Measurements from ENCODE around the gene SHISA5. TPM values are rescaled to one million over a fixed set of nuclear protein-coding genes. Genes with fewer than 3 reads are reported as not detected.

SHISA5 gene
- total RNA-seq, 1 experiment from 2014 or later = 159 TPM

- H2AFZ ChIP-seq (ENCODE audit: low read length) = peak overlapping the region; percentile 92
- DNase-seq = no peak
- intact Hi-C loops (cut with micrococcal nuclease) = loop anchor here (5.0 kb wide), 1 partner anchor 111 kb away; the partner anchor contains the start of gene PFKFB4
- H3K27ac ChIP-seq (ENCODE audit: low read length) = peak overlapping the region; percentile 30
- H3K9me3 ChIP-seq (ENCODE audit: low read length) = no peaks in the 10 kb centered on the region
- no peaks in the 10 kb centered on the region for H3K9me2 ChIP-seq (replicated peaks; ENCODE audit: low read length)
- ATAC-seq = peak; percentile 1; the same call in 1 of the 2 replicates
- peaks cover 16% of the 10 kb centered on the region for H3K36me3 ChIP-seq (ENCODE audit: low read depth, low read length)
- peaks cover 12% of the 10 kb centered on the region for H3F3A ChIP-seq (ENCODE audit: low read length, unreplicated experiment)
- H4K20me1 ChIP-seq (ENCODE audit: low read length) = peaks cover 7% of the 10 kb centered on the region
- CTCF ChIA-PET = interaction anchor here (0.6 to 3.3 kb wide), 3 partner anchors 10 to 216 kb away, joined by 3 to 39 read pairs (median 6); no protein-coding TSS in a partner anchor
- H3K4me2 ChIP-seq (ENCODE audit: low read length) = peak overlapping the region; percentile 87
- TF ChIP-seq, protein P1, sequence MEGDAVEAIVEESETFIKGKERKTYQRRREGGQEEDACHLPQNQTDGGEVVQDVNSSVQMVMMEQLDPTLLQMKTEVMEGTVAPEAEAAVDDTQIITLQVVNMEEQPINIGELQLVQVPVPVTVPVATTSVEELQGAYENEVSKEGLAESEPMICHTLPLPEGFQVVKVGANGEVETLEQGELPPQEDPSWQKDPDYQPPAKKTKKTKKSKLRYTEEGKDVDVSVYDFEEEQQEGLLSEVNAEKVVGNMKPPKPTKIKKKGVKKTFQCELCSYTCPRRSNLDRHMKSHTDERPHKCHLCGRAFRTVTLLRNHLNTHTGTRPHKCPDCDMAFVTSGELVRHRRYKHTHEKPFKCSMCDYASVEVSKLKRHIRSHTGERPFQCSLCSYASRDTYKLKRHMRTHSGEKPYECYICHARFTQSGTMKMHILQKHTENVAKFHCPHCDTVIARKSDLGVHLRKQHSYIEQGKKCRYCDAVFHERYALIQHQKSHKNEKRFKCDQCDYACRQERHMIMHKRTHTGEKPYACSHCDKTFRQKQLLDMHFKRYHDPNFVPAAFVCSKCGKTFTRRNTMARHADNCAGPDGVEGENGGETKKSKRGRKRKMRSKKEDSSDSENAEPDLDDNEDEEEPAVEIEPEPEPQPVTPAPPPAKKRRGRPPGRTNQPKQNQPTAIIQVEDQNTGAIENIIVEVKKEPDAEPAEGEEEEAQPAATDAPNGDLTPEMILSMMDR (conservative IDR thresholded peaks at IDR 0.05; ENCODE audit: low read depth, low read length) = no peak
- TSS peak; percentile 81 for BruUV-seq (replicated peaks)
- H3K9ac ChIP-seq (ENCODE audit: low read length) = peak overlapping the region; percentile 81
- H3K79me2 ChIP-seq (ENCODE audit: low read length) = peaks cover 50% of the 10 kb centered on the region
- peaks cover 34% of the 10 kb centered on the region for H3K4me1 ChIP-seq (ENCODE audit: insufficient read depth, low read length)
- H3K4me3 ChIP-seq (ENCODE audit: low read length) = peak overlapping the region; percentile 98
- POLR2A ChIA-PET (ENCODE audit: unreplicated experiment) = interaction anchor here (0.6 to 0.7 kb wide), 3 partner anchors 20 to 164 kb away, joined by 3 to 4 read pairs (median 3); no protein-coding TSS in a partner anchor
- H3K27me3 ChIP-seq (ENCODE audit: low read length) = no peaks in the 10 kb centered on the region
Observed at GRCh38 chr3:48446043-48446424, 57.9 kb downstream of the SHISA5 start.

GRCh38 chr3:48445277-48445882, 58.6 kb downstream of the SHISA5 start:
- POLR2A ChIA-PET (ENCODE audit: unreplicated experiment) = interaction anchor here (0.6 to 0.7 kb wide), 2 partner anchors 20 to 349 kb away, joined by 3 read pairs; no protein-coding TSS in a partner anchor
- TF ChIP-seq EZH2phosphoT487 (IDR thresholded peaks at IDR 0.05; ENCODE audit: borderline replicate concordance, low read length) (no peak), EZH2 (IDR thresholded peaks at IDR 0.05; ENCODE audit: low read length, unreplicated experiment) (no peak)
- TF ChIP-seq, protein P1 (conservative IDR thresholded peaks at IDR 0.05; ENCODE audit: low read depth, low read length) = no peak

DNA sequence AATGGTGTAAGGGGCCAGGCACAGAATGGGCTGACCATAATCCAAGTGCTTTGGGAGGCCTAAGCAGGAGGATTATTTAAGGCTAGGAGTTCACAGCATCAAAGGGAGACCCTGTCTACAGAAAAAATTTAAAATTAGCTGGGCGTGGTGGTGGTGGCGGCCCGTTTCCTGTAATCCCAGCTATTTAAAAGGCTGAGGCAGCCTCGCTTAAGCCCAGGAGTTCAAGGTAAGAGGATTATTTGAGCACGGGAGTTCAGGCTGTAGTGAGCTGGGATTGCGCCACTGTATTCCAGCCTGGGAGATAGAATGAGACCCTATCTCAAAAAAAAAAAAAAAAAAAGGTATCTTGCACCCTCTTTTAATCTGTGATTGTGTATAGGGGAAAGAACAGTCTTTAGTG, 62.0 kb downstream of the SHISA5 start:
- H3K4me2 ChIP-seq (ENCODE audit: low read length) = peak overlapping the region; percentile 89
- no TSS peak for BruUV-seq (replicated peaks)
- no peak overlapping the region for H3K27ac ChIP-seq (ENCODE audit: low read length)
- ChIA-PET POLR2A (ENCODE audit: unreplicated experiment) (no interaction called here), CTCF (no interaction called here)
- H3K36me3 ChIP-seq (ENCODE audit: low read depth, low read length) = peaks cover 16% of the 10 kb centered on the region
- H3K9me3 ChIP-seq (ENCODE audit: low read length) = no peaks in the 10 kb centered on the region
- H4K20me1 ChIP-seq (ENCODE audit: low read length) = peaks cover 7% of the 10 kb centered on the region
- ATAC-seq (no peak), DNase-seq (no peak)
- peak overlapping the region; percentile 93; the same call in 1 of the 2 replicates for H3K9ac ChIP-seq (ENCODE audit: low read length)
- H2AFZ ChIP-seq (ENCODE audit: low read length) = no peak overlapping the region
- intact Hi-C loops (cut with micrococcal nuclease) = no loop called here
- H3K4me3 ChIP-seq (ENCODE audit: low read length) = peak overlapping the region; percentile 99
- H3K9me2 ChIP-seq (replicated peaks; ENCODE audit: low read length) = no peaks in the 10 kb centered on the region
- TF ChIP-seq EZH2phosphoT487 (IDR thresholded peaks at IDR 0.05; ENCODE audit: borderline replicate concordance, low read length) (no peak), EZH2 (IDR thresholded peaks at IDR 0.05; ENCODE audit: low read length, unreplicated experiment) (no peak)
- H3K79me2 ChIP-seq (ENCODE audit: low read length) = peaks cover 51% of the 10 kb centered on the region
- H3K27me3 ChIP-seq (ENCODE audit: low read length) = no peaks in the 10 kb centered on the region
- H3K4me1 ChIP-seq (ENCODE audit: insufficient read depth, low read length) = peaks cover 29% of the 10 kb centered on the region
- H3F3A ChIP-seq (ENCODE audit: low read length, unreplicated experiment) = peaks cover 12% of the 10 kb centered on the region

More at GRCh38 chr3:48445277-48445882, 58.6 kb downstream of the SHISA5 start:
- Histone ChIP-seq H3K27me3 (ENCODE audit: low read length) (no peaks in the 10 kb centered on the region), H3K4me1 (ENCODE audit: insufficient read depth, low read length) (peaks cover 34% of the 10 kb centered on the region), H3K4me3 (ENCODE audit: low read length) (peak overlapping the region; percentile 98), H3K79me2 (ENCODE audit: low read length) (peaks cover 57% of the 10 kb centered on the region), H3K9me2 (replicated peaks; ENCODE audit: low read length) (no peaks in the 10 kb centered on the region), H2AFZ (ENCODE audit: low read length) (no peak overlapping the region), H3K36me3 (ENCODE audit: low read depth, low read length) (peaks cover 16% of the 10 kb centered on the region), H3K9ac (ENCODE audit: low read length) (peak overlapping the region; percentile 81; the same call in 1 of the 2 replicates), H3K9me3 (ENCODE audit: low read length) (no peaks in the 10 kb centered on the region), H4K20me1 (ENCODE audit: low read length) (peaks cover 7% of the 10 kb centered on the region), H3K4me2 (ENCODE audit: low read length) (peak overlapping the region; percentile 87), H3F3A (ENCODE audit: low read length, unreplicated experiment) (peaks cover 12% of the 10 kb centered on the region), H3K27ac (ENCODE audit: low read length) (no peak overlapping the region)
- ATAC-seq (peak; percentile 23), DNase-seq (peak; percentile 38)
- intact Hi-C loops (cut with micrococcal nuclease) = loop anchor here (5.0 kb wide), 1 partner anchor 112 kb away; the partner anchor contains the start of gene PFKFB4
- no TSS peak for BruUV-seq (replicated peaks)
- CTCF ChIA-PET = interaction anchor here (1.9 to 3.3 kb wide), 2 partner anchors 9 to 45 kb away, joined by 6 to 39 read pairs; no protein-coding TSS in a partner anchor

Measured in PC-3 (cell line).